OCI-LY7 (cell line): Measurements from ENCODE around the gene VPS35L. TPM values are rescaled to one million over a fixed set of nuclear protein-coding genes. Genes with fewer than 3 reads are reported as not detected.

Experiments
- BruUV-seq: library from RNA; stranded (reverse); fragments of 400-500 nt; replicated peaks from 2 replicates; lab custom pipeline; 2021; lab: Mats Ljungman, UMichigan
- CTCF ChIA-PET: fragments of 300-600 bp; sonication (Branson Sonifier 250); formaldehyde crosslinking; loops from one replicate; lab custom pipeline; 2022; ENCODE audit warnings: antibody characterized with exemption; ENCODE audit not compliant: unreplicated experiment; lab: Charles Lee
- POLR2A ChIA-PET: fragments of 300-600 bp; sonication (Branson Sonifier 250); formaldehyde crosslinking; loops from one replicate; lab custom pipeline; 2022; ENCODE audit warnings: antibody characterized with exemption; lab: Charles Lee
- DNase-seq: peaks from one replicate; pipeline ENCODE4 v3.0.0-alpha.2; 2015; ENCODE audit warnings: low spot score
- H2AFZ ChIP-seq: fragments of 200-600 bp; sonication (generic), shearing (Covaris generic); 2 replicates; pipeline ENCODE4 v1.6.1; 2014; ENCODE audit warnings: mild to moderate bottlenecking, antibody characterized with exemption, low read length, moderate library complexity
- H3K27ac ChIP-seq: fragments of 200-600 bp; sonication (generic); 2 replicates; pipeline ENCODE4 v1.5.1; 2014; ENCODE audit warnings: mixed run types, low read depth, mild to moderate bottlenecking, moderate library complexity, low read length, inconsistent platforms; ENCODE audit not compliant: poor library complexity, severe bottlenecking
- H3K36me3 ChIP-seq: fragments of 200-600 bp; sonication (generic); 2 replicates; pipeline ENCODE4 v1.6.1; 2014; ENCODE audit warnings: mild to moderate bottlenecking, antibody characterized with exemption, low read length, moderate library complexity, mixed read lengths; ENCODE audit not compliant: insufficient read depth
- H3K4me1 ChIP-seq: fragments of 200-600 bp; sonication (generic); 2 replicates; pipeline ENCODE4 v1.5.1; 2014; ENCODE audit warnings: mild to moderate bottlenecking, low read length; ENCODE audit not compliant: insufficient read depth, poor library complexity, severe bottlenecking
- H3K4me2 ChIP-seq: fragments of 200-600 bp; sonication (generic); 2 replicates; pipeline ENCODE4 v1.6.1; 2014; ENCODE audit warnings: mild to moderate bottlenecking, low read length
- H3K4me3 ChIP-seq: fragments of 200-600 bp; sonication (generic); 2 replicates; pipeline ENCODE4 v1.5.1; 2014; ENCODE audit warnings: mild to moderate bottlenecking, low read depth, low read length; ENCODE audit not compliant: poor library complexity, severe bottlenecking
- H3K79me2 ChIP-seq: fragments of 200-600 bp; sonication (generic); 2 replicates; pipeline ENCODE4 v1.6.1; 2016; ENCODE audit warnings: low read depth, mild to moderate bottlenecking, low read length, moderate library complexity, mixed read lengths; ENCODE audit not compliant: insufficient read depth
- H3K9me2 ChIP-seq: fragments of 200-600 bp; sonication (generic); 2 replicates; pipeline ENCODE4 v1.6.1; 2016; ENCODE audit warnings: mild to moderate bottlenecking, low read length, mixed read lengths; ENCODE audit not compliant: insufficient read depth
- H3K9me3 ChIP-seq: fragments of 200-600 bp; sonication (generic); 2 replicates; pipeline ENCODE4 v1.6.1; 2014; ENCODE audit warnings: mild to moderate bottlenecking, mixed run types, low read length, mixed read lengths
- H4K20me1 ChIP-seq: fragments of 200-600 bp; sonication (generic); 2 replicates; pipeline ENCODE4 v1.6.1; 2014; ENCODE audit warnings: mild to moderate bottlenecking, antibody characterized with exemption, low read length, moderate library complexity, mixed read lengths; ENCODE audit not compliant: insufficient read depth
- EZH2phosphoT487 ChIP-seq: fragments of 200-600 bp; sonication (generic); IDR thresholded peaks from 2 replicates; pipeline ENCODE4 v1.6.1; 2018; ENCODE audit warnings: low read depth, borderline replicate concordance, mild to moderate bottlenecking, mixed run types, antibody characterized with exemption, low read length, moderate library complexity, mixed read lengths
- intact Hi-C: fragments of 100-400 bp; cut with micrococcal nuclease; formaldehyde crosslinking; loops from one replicate; pipeline ENCODE4 v1.10.0; 2022; ENCODE audit not compliant: unreplicated experiment
- total RNA-seq, 2 experiments: library from RNA; depleted of rRNA in 1 of 2; stranded (reverse); fragments of >200 nt in 1 of 2; shearing (Covaris generic) in 1 of 2; gene quantifications; 2 replicates each; pipeline ENCODE4 v1.2.3, GENCODE V29; 2014 to 2022
- TF ChIP-seq, protein P1 (sequence below): fragments of 200-600 bp; sonication (generic); conservative IDR thresholded peaks from 2 replicates; pipeline ENCODE4 v1.5.1; 2014; ENCODE audit warnings: mild to moderate bottlenecking, antibody characterized with exemption, low read length, moderate library complexity, mixed read lengths

VPS35L gene
- total RNA-seq, 2 experiments from 2014 or later: 16.5 to 65.2 TPM

DNA sequence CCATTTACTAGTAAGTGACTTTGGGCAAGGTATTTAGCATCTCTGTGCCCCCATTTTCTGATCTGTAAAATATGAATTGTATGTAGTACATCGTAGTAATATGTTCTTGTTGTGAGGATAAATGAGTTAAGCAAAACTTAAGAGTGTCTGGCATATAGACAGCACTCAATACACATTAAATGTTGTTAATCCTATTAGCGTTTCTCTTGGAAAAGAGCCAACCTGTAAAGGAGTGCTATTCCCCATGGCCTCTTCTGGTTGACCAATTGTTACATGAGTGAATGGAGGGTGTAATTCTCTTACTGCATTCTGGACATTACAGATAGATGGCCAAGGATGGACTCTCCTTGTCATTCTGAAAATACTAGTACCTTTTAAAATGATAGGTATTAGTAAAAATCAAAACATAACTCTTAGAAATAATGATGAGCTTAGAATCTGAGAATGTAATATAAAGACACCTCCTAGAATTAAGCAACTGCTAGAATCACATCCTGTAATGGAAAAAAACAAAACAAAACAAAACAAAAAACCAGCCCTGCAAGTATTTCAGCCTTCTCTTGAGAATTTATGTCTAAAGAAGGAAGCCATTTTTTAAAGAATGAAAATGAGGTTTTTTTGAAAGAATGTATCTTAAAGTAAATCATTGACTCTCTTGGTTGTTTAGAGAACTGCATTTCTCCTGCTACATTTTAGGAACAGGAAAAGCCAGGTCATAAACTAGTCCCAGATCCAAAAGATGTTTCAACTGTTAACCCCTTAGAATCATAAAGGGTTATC, 193.1 kb downstream of the VPS35L start:
- ChIA-PET CTCF (no interaction called here), POLR2A (no interaction called here)
- no peaks in the 10 kb centered on the region for H3K36me3 ChIP-seq
- BruUV-seq: no TSS peak
- intact Hi-C loops: no loop called here
- no peak overlapping the region for H2AFZ ChIP-seq
- no peaks in the 10 kb centered on the region for H4K20me1 ChIP-seq
- H3K9me3 ChIP-seq: no peaks in the 10 kb centered on the region
- H3K4me2 ChIP-seq: no peak overlapping the region
- no peaks in the 10 kb centered on the region for H3K79me2 ChIP-seq
- no peak for DNase-seq
- H3K9me2 ChIP-seq: no peaks in the 10 kb centered on the region
- TF ChIP-seq EZH2phosphoT487: no peak
- TF ChIP-seq, protein P1, sequence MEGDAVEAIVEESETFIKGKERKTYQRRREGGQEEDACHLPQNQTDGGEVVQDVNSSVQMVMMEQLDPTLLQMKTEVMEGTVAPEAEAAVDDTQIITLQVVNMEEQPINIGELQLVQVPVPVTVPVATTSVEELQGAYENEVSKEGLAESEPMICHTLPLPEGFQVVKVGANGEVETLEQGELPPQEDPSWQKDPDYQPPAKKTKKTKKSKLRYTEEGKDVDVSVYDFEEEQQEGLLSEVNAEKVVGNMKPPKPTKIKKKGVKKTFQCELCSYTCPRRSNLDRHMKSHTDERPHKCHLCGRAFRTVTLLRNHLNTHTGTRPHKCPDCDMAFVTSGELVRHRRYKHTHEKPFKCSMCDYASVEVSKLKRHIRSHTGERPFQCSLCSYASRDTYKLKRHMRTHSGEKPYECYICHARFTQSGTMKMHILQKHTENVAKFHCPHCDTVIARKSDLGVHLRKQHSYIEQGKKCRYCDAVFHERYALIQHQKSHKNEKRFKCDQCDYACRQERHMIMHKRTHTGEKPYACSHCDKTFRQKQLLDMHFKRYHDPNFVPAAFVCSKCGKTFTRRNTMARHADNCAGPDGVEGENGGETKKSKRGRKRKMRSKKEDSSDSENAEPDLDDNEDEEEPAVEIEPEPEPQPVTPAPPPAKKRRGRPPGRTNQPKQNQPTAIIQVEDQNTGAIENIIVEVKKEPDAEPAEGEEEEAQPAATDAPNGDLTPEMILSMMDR: no peak
- no peak overlapping the region for H3K4me3 ChIP-seq
- H3K4me1 ChIP-seq: no peaks in the 10 kb centered on the region
- no peak overlapping the region for H3K27ac ChIP-seq

DNA sequence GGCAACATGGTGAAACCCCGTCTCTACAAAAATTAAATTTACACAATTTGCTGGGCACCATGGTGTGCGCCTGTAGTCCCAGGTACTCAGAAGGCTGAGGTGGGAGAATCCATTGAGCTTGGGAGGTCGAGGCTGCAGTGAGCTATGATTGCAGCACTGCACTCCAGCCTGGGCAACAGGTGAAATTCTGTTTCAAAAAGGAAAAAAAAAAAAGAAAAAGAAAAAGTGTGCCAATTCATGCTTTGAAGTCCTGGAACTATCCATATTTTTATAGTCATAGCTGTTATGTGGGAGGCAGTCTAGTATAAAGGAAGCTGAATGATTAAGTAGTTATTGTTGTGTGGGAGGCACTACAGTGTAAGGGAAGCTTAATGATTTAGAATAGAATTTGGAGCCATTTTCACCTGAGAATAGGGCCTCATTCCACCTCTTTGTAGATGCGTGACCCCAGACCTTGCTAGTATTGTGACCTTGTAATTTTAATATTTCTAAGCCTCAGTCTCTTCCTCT, 194.1 kb downstream of the VPS35L start:
- H3K27ac ChIP-seq: no peak overlapping the region
- no TSS peak for BruUV-seq
- no peak overlapping the region for H2AFZ ChIP-seq
- no peaks in the 10 kb centered on the region for H3K4me1 ChIP-seq
- no peak overlapping the region for H3K4me3 ChIP-seq
- ChIA-PET CTCF (no interaction called here), POLR2A (interaction anchor here (0.6 kb wide), 1 partner anchor 15 kb away, joined by 3 read pairs; no protein-coding TSS in a partner anchor)
- no peaks in the 10 kb centered on the region for H3K36me3 ChIP-seq
- intact Hi-C loops: no loop called here
- TF ChIP-seq, protein P1: no peak
- no peak for TF ChIP-seq EZH2phosphoT487
- H3K79me2 ChIP-seq: no peaks in the 10 kb centered on the region
- H3K9me3 ChIP-seq: no peaks in the 10 kb centered on the region
- no peaks in the 10 kb centered on the region for H3K9me2 ChIP-seq
- no peak for DNase-seq
- H3K4me2 ChIP-seq: no peak overlapping the region
- no peaks in the 10 kb centered on the region for H4K20me1 ChIP-seq

Other genes with a start within 250 kb of the VPS35L start
- gene TMC5, start 137.8 kb upstream of the VPS35L start, total RNA-seq (2014; rRNA removed; shearing (Covaris generic)): not detected in 2 replicates
- gene TMC5, start 137.8 kb upstream of the VPS35L start, total RNA-seq (2022): 0.18 TPM in 1 of 2 replicates, not detected in the other
- 18.5 and 23.4 TPM in 2 replicates for gene GDE1, start 33.6 kb upstream of the VPS35L start, total RNA-seq (2014; rRNA removed; shearing (Covaris generic))
- gene GDE1, start 33.6 kb upstream of the VPS35L start, total RNA-seq (2022): 30.8 and 33.5 TPM in 2 replicates
- gene CCP110, start 31.8 kb upstream of the VPS35L start, total RNA-seq (2014; rRNA removed; shearing (Covaris generic)): 22.6 and 29.2 TPM in 2 replicates
- gene CCP110, start 31.8 kb upstream of the VPS35L start, total RNA-seq (2022): 38.4 and 49.9 TPM in 2 replicates
- gene KNOP1, start 162.5 kb downstream of the VPS35L start, total RNA-seq (2014; rRNA removed; shearing (Covaris generic)): 19.7 and 37.9 TPM in 2 replicates
- 30.0 and 33.2 TPM in 2 replicates for gene KNOP1, start 162.5 kb downstream of the VPS35L start, total RNA-seq (2022)
- gene IQCK, start 162.6 kb downstream of the VPS35L start, total RNA-seq (2014; rRNA removed; shearing (Covaris generic)): 1.3 and 2.2 TPM in 2 replicates
- 2.7 and 4.3 TPM in 2 replicates for gene IQCK, start 162.6 kb downstream of the VPS35L start, total RNA-seq (2022)